NCI-H1105 treated with DMSO at 0.1 percent for 48 hours (cell line): ENCODE data around the gene CDC25B.
A peak's percentile ranks its signal among the peaks of the same experiment; 100 is the strongest.
"Not testable (repeated sequence)": the region's sequence is repeated elsewhere in the genome, so short reads cannot be mapped to it uniquely, and the experiment has no call there.

Source experiments
- DNase-seq: peaks from one replicate; lab custom pipeline; 2025; lab: John Stamatoyannopoulos, UW

CDC25B gene

DNA sequence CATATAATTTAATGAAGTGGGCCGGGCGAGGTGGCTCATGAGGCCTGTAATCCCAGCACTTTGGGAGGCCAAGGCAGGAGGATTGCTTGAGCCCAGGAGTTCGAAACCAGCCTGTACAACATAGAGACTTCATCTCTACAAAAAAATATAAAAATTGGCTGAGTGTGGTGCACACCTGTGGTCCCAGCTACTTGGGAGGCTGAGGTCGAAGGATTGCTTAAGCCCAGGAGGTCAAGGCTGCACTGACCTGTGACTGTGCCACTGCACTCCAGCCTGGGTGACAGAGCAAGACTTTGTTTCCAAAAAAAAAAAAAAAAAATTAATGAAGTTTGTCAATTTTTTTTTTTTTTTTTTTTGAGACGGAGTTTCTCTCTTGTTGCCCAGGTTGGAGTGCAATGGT, 33.8 kb downstream of the CDC25B start:
- DNase-seq, result not testable (repeated sequence)

- no peak for DNase-seq
Measured at GRCh38 chr20:3836132-3836531, 40.0 kb downstream of the CDC25B start.

- no peak for DNase-seq
Measured at GRCh38 chr20:3839328-3839727, 43.2 kb downstream of the CDC25B start.

- DNase-seq, result not testable (repeated sequence)
Measured at GRCh38 chr20:3840201-3840600, 44.1 kb downstream of the CDC25B start.

DNA sequence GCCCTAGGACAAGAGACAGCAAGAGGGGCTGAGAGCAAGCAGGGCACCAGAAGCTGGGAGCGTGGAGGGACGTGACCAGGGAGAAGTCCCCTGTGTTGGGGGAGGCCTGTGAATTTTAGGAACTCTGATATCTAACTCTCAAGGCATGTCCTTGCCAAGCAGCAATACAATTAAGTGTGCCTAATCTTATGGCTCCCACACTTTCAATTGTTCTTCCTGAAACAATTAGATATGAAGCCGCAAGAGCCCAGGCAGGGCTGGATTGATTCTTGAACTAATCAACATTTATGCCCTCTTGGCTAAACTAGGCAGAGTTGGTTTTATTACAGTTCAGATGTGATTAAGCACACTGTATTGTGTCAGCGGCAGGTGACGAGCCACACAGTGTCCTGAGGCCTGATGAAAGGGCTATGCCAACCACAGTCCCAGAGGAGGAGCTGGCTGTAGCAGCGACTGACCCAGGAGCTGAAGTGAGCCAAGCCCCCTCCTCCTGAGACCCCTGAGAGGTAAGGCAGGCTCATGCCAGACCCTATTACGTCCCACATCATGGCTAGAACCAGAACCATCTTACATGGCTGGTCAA, 46.3 kb downstream of the CDC25B start:
- no peak for DNase-seq

DNA sequence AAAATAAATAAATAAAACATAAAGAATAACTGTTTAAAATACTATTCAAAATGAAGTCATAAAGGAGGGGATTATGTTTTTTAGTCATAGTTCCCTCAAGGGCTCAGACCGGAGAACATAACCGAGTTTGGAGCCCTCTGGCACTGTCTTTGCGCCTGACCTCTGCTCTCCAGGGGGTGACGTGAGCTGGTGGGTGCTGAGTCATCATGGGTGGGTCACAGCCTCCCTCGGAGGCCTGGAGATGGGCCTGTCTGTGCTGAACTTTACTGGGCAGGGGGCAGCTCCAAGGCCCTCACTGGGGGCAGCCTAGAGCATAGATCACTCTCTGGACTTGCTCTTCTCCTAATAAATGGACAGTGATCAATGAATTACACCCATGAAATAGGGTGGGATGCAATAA, 47.4 kb downstream of the CDC25B start:
- no peak for DNase-seq

DNA sequence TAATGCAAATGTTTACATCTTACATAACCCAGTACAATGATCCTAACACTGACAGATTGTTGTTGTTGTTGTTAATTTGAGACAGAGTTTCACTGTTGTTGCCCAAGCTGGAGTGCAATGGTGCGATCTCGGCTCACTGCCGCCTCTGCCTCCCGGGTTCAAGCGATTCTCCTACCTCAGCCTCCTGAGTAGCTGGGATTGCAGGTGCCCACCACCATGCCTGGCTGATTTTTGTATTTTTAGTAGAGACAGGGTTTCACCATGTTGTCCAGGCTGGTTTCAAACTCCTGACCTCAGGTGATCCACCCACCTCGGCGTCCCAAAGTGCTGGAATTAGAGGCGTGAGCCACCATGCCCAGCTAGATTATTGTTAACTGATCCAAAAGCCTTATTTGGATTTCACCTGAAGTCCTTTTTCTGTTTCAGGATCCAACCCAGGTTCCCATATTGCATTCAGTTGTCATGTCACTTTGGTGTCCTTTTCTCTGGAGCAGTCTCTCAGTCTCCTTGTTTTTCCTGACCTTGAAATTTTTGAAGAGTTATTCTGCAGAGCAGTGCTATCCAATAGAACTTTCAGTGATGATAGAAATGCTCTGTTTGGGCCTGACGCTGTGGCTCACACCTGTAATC, 48.0 kb downstream of the CDC25B start:
- not testable (repeated sequence) for DNase-seq

- DNase-seq, result no peak
Measured at GRCh38 chr20:3846378-3846739, 50.2 kb downstream of the CDC25B start.

- peak; percentile 85 for DNase-seq
Measured at GRCh38 chr20:3846740-3847428, 50.8 kb downstream of the CDC25B start, which contains the start of gene MAVS. MAVS (plus strand) TSS chr20:3846834; CDS start chr20:3854625, 7,791 bp downstream.

DNA sequence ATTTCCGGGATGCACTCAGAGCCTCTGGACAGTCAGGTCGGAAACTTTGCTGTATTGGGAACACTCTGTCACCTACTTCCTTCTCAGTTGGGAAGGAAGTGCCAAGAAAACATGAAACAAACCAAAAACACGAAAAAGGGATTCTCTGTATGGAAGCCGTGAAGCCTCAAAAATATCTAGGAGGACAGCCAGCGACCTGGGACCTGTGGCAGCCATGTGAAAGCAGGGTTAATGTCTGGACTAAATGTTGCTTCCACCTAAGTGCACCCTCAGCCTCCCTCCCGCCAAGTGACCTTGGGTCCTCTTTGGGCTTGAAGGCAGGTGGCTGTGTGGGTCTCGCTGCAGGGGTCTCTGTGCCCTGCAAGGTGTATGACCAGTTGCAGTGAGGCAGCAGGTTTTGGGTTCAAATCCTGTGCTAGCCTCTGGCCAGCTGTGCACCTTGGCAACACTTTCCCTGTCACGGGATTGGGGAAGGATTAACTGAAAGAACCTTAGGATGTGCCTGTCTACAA, 51.4 kb downstream of the CDC25B start:
- DNase-seq, result no peak

DNA sequence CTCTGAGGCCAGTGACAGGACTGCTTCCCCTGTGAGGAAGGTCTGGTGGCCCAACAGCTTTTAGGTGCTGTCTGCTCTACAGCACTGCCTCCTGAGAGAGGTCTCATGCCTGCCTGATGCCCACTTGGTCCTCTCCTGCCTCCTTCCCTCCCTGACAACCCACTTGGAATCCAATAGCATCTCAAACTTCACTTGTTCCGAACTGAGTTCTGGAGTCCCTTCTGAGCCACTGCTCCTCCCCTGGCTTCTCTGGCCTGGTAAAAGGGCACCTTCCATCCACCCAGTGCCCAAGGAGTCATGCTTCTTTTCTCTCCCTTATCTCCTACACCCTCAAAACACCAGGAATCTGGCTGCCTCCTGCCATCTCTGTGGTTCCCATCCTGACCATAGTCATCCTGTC, 52.5 kb downstream of the CDC25B start:
- DNase-seq, result no peak

DNA sequence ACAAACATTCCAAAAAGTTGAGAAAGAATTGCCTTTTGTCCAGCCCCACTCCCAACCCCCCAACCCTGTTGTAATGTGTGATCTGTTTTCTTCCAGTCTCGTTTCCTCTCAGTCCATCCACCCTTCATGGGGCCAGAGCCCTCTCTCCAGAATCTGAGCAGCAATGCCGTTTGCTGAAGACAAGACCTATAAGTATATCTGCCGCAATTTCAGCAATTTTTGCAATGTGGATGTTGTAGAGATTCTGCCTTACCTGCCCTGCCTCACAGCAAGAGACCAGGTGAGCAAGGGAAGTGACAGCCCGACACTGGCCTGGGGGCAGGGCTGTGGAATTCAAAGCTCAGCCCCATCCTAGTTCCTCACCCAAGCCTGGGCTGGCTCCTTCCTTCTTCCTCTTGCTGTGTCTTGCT, 58.4 kb downstream of the CDC25B start:
- no peak for DNase-seq
